SK-N-SH (cell line): ENCODE measurements around the gene IMPACT.

ENCODE experiments used
- CTCF ChIP-seq: fragments of 200-600 bp; sonication (generic); IDR thresholded peaks from 2 replicates; pipeline ENCODE4 v1.6.1; 2017; ENCODE audit warnings: antibody characterized with exemption, mild to moderate bottlenecking, moderate library complexity
- EP300 ChIP-seq, 2 experiments: IDR thresholded peaks; 2 replicates each; pipeline versions ENCODE4 v1.4.0 to v1.6.1; 2012; ENCODE audit warnings: borderline replicate concordance in 1 of 2, low read depth in 1 of 2, low read length in 1 of 2
- FOXM1 ChIP-seq: IDR thresholded peaks from 2 replicates; pipeline ENCODE4 v1.4.0; 2012; ENCODE audit warnings: low read depth, mild to moderate bottlenecking
- POLR2AphosphoS5 ChIP-seq: IDR thresholded peaks from 2 replicates; pipeline ENCODE4 v1.6.1; 2012; ENCODE audit warnings: low read depth, low read length
- RAD21 ChIP-seq: IDR thresholded peaks from 2 replicates; pipeline ENCODE4 v1.6.1; 2012; ENCODE audit warnings: mild to moderate bottlenecking, low read length
- SIN3A ChIP-seq: IDR thresholded peaks from 2 replicates; pipeline ENCODE4 v1.6.1; 2012; ENCODE audit warnings: low read depth, mild to moderate bottlenecking, low read length, moderate library complexity, borderline replicate concordance
- USF2 ChIP-seq: fragments of 150-350 bp; IDR thresholded peaks from 2 replicates; pipeline ENCODE4 v1.6.1; 2017; ENCODE audit warnings: antibody characterized with exemption, low read length, low read depth, borderline replicate concordance
- YY1 ChIP-seq: IDR thresholded peaks from 2 replicates; pipeline ENCODE4 v1.4.0; 2012; ENCODE audit warnings: low read depth, mild to moderate bottlenecking
- ZBTB33 ChIP-seq: IDR thresholded peaks from 2 replicates; pipeline ENCODE4 v1.4.0; 2012; ENCODE audit warnings: low read depth, borderline replicate concordance

DNA sequence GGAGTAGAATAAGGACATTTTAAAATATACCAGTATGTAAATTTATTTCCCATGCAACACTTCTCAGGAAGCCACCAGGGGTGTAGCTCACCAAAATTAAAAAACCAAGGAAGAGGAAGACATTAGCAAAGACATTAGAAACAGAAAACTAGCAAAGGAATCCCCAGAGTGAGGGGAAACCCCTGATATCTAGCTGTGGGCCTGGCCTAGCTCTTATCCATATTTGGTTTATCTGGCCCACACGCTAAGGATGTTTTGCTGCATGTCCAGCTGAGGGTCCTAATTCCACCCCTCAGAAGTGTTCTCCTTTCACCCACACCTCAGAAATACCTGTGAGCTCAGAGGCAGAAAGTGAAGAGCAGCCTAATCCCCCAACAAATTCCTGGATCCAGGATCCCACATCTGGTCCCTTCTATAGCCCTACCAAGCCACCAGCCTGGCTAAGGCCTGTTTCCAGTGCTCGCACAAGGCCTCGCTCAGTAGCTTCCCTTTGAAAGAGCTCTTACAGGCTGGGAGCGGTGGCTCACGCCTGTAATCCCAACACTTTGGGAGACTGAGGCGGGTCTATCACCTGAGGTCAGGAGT lies 46.2 kb upstream of the IMPACT start:
- TF ChIP-seq CTCF (no peak), USF2 (no peak), RAD21 (no peak), EP300 (IDR thresholded peaks at IDR 0.05; ENCODE audit: borderline replicate concordance in 1 of 2, low read depth in 1 of 2, low read length in 1 of 2) (no peak), SIN3A (no peak), ZBTB33 (no peak), POLR2AphosphoS5 (no peak), FOXM1 (no peak), YY1 (no peak)
